HepG2 (cell line): ENCODE data around the gene MAPK6. TPM values are rescaled to one million over a fixed set of nuclear protein-coding genes. Genes with fewer than 3 reads are reported as not detected.

ENCODE experiments used
- ARHGAP35 ChIP-seq: sonication (generic); formaldehyde crosslinking; IDR thresholded peaks from 2 replicates; pipeline ENCODE4 v1.9.0; 2022; ENCODE audit warnings: mild to moderate bottlenecking, inconsistent platforms, moderate library complexity, missing genetic modification reagents, borderline replicate concordance
- ELF3 ChIP-seq: IDR thresholded peaks from 2 replicates; pipeline ENCODE4 v1.6.1; 2016; ENCODE audit warnings: missing genetic modification reagents, missing compliant biosample characterization
- IKZF1 ChIP-seq: fragments of 450-650 bp; IDR thresholded peaks from 2 replicates; pipeline ENCODE4 v1.7.1; 2016
- JARID2 ChIP-seq: sonication (generic); formaldehyde crosslinking; IDR thresholded peaks from 2 replicates; pipeline ENCODE4 v1.8.1; 2023; ENCODE audit warnings: missing genetic modification reagents, inconsistent platforms; ENCODE audit not compliant: insufficient replicate concordance
- MAF1 ChIP-seq: sonication (generic); formaldehyde crosslinking; IDR thresholded peaks from 2 replicates; pipeline ENCODE4 v1.5.0; 2020; ENCODE audit warnings: missing genetic modification reagents, borderline replicate concordance
- MED8 ChIP-seq: sonication (generic); formaldehyde crosslinking; IDR thresholded peaks from 2 replicates; pipeline ENCODE4 v1.8.1; 2023; ENCODE audit warnings: mild to moderate bottlenecking, missing genetic modification reagents; ENCODE audit not compliant: insufficient replicate concordance
- SIX4 ChIP-seq: sonication (generic); formaldehyde crosslinking; IDR thresholded peaks from 2 replicates; pipeline ENCODE4 v1.4.0; 2020; ENCODE audit warnings: missing genetic modification reagents
- SNRNP70 ChIP-seq: fragments of 200-400 bp; formaldehyde crosslinking; IDR thresholded peaks from 2 replicates; pipeline ENCODE4 v1.6.1; 2017; ENCODE audit warnings: mild to moderate bottlenecking, low read depth, low read length, moderate library complexity
- SOX6 ChIP-seq, 2 experiments: fragments of 450-650 bp in 1 of 2; sonication (generic) in 1 of 2; formaldehyde crosslinking in 1 of 2; IDR thresholded peaks; 2 replicates each; pipeline versions ENCODE4 v1.4.0 to v1.6.1; 2017 to 2020; ENCODE audit warnings: antibody characterized with exemption in 1 of 2, mild to moderate bottlenecking in 1 of 2, missing genetic modification reagents in 1 of 2
- SRF ChIP-seq: IDR thresholded peaks from 2 replicates; pipeline ENCODE4 v1.6.1; 2011; ENCODE audit warnings: mild to moderate bottlenecking, low read depth, low read length, moderate library complexity
- U2AF2 ChIP-seq: fragments of 200-400 bp; formaldehyde crosslinking; IDR thresholded peaks from 2 replicates; pipeline ENCODE4 v1.6.1; 2017; ENCODE audit warnings: low read depth, mild to moderate bottlenecking, low read length
- ZNF253 ChIP-seq: sonication (generic); formaldehyde crosslinking; IDR thresholded peaks from 2 replicates; pipeline ENCODE4 v1.8.0; 2022; ENCODE audit warnings: mild to moderate bottlenecking, missing genetic modification reagents, borderline replicate concordance
- ZNF33A ChIP-seq: sonication (generic); formaldehyde crosslinking; IDR thresholded peaks from 2 replicates; pipeline ENCODE4 v1.5.1; 2020; ENCODE audit warnings: missing genetic modification reagents, mild to moderate bottlenecking, moderate library complexity, borderline replicate concordance
- ZNF501 ChIP-seq: sonication (generic); formaldehyde crosslinking; IDR thresholded peaks from 2 replicates; pipeline ENCODE4 v1.5.1; 2020; ENCODE audit warnings: mild to moderate bottlenecking, moderate library complexity, missing genetic modification reagents
- ZNF619 ChIP-seq: sonication (generic); formaldehyde crosslinking; IDR thresholded peaks from 2 replicates; pipeline ENCODE4 v1.4.0; 2020; ENCODE audit warnings: mild to moderate bottlenecking, missing genetic modification reagents
- ZNF883 ChIP-seq: sonication (generic); formaldehyde crosslinking; IDR thresholded peaks from 2 replicates; pipeline ENCODE4 v1.5.1; 2020; ENCODE audit warnings: mild to moderate bottlenecking, missing genetic modification reagents; ENCODE audit errors: not compliant biosample characterization
- ZSCAN21 ChIP-seq: sonication (generic); formaldehyde crosslinking; IDR thresholded peaks from 2 replicates; pipeline ENCODE4 v1.8.0; 2022; ENCODE audit warnings: mild to moderate bottlenecking, missing genetic modification reagents, moderate library complexity, borderline replicate concordance
- ZSCAN30 ChIP-seq: sonication (generic); formaldehyde crosslinking; IDR thresholded peaks from 2 replicates; pipeline ENCODE4 v1.5.0; 2020; ENCODE audit warnings: mild to moderate bottlenecking, missing genetic modification reagents
- polyA plus RNA-seq, 8 experiments: library from polyadenylated mRNA; depleted of rRNA in 3 of 8; stranded (reverse) in 7 of 8; unstranded in 1 of 8; fragments of >200 nt; fragmentation: Illumina TruSeq in 4 of 8; extraction: Trizol in 4 of 8; gene quantifications; 2 replicates each; pipeline versions ENCODE4 v1.2.1 to v1.2.3, GENCODE V29; 2011 to 2016; ENCODE audit warnings: low read depth in 4 of 8, missing spikeins in 1 of 8, mixed read lengths in 1 of 8; ENCODE audit not compliant: insufficient read depth in 1 of 8
- total RNA-seq, 5 experiments: library from RNA; depleted of rRNA; stranded (reverse); fragments of >200 nt; fragmentation: Illumina TruSeq; extraction: Trizol; gene quantifications; 2 replicates each; pipeline ENCODE4 v1.2.3, GENCODE V29; 2016; ENCODE audit warnings: low read depth in 1 of 5
- TF ChIP-seq, protein P1 (sequence below): sonication (generic); formaldehyde crosslinking; conservative IDR thresholded peaks from 2 replicates; pipeline ENCODE4 v1.8.1; 2023; ENCODE audit warnings: missing genetic modification reagents
- TF ChIP-seq, protein P2 (sequence below): sonication (generic); formaldehyde crosslinking; IDR thresholded peaks from 2 replicates; pipeline ENCODE4 v1.4.0; 2020; ENCODE audit warnings: low read depth, mild to moderate bottlenecking, missing genetic modification reagents
- TF ChIP-seq, protein P3 (sequence below): sonication (generic); IDR thresholded peaks from 2 replicates; pipeline ENCODE4 v1.6.1; 2016; ENCODE audit warnings: low read depth, borderline replicate concordance
- TF ChIP-seq, protein P4 (sequence below): sonication (generic); formaldehyde crosslinking; IDR thresholded peaks from 2 replicates; pipeline ENCODE4 v1.4.0; 2020; ENCODE audit warnings: missing genetic modification reagents
- TF ChIP-seq, protein P5 (sequence below): sonication (generic); formaldehyde crosslinking; IDR thresholded peaks from 2 replicates; pipeline ENCODE4 v1.4.0; 2020; ENCODE audit warnings: low read depth, mild to moderate bottlenecking, missing genetic modification reagents

The MAPK6 gene
- total and polyA plus RNA-seq, 2 of the 13 experiments (the other 11 are each of a cell fraction or from before 2014, with no cell fraction given) = 89.5 to 99.7 TPM

DNA sequence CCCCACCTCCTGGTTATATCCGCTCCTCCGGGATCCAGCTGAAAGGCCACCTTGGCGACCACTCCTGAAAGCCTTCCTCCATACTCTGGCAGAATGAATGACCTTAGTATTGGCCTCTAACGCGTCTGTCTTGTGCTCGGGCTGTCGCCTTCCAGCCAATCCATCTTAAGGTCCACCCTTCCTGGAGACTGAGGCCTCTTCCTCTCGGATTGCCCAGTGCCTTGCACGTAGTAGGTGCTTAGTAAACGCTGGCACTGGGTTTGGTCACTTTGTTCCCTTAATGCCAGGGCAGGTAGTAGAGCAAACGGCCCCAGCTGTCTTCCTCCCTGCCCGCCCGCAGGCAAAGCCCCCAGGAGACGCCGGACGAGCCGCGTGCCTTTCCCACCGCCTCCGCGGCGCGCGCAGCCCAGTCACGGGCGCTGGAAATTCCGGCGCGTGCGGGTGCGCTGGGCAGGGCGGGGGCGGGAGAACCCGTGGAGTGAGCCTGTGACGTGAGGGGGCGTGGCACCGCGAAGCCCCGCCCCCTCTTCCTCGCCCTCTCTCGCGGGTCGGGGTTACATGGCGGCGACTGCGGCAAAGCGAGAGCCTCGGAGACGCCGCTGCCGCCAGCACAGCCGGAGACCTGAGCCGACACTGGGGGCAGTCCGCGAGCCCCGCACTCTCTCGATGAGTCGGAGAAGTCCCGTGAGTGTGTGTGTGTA is at the start of gene MAPK6 (continued):
- peak; percentile 98 for TF ChIP-seq ZNF883
- TF ChIP-seq, protein P1, sequence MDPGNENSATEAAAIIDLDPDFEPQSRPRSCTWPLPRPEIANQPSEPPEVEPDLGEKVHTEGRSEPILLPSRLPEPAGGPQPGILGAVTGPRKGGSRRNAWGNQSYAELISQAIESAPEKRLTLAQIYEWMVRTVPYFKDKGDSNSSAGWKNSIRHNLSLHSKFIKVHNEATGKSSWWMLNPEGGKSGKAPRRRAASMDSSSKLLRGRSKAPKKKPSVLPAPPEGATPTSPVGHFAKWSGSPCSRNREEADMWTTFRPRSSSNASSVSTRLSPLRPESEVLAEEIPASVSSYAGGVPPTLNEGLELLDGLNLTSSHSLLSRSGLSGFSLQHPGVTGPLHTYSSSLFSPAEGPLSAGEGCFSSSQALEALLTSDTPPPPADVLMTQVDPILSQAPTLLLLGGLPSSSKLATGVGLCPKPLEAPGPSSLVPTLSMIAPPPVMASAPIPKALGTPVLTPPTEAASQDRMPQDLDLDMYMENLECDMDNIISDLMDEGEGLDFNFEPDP (CRISPR knock-in tag) = no peak
- TF ChIP-seq U2AF2 = no peak
- peak; percentile 80; the same call in 1 of the 2 replicates for TF ChIP-seq ZNF619 (CRISPR knock-in tag)
- TF ChIP-seq SNRNP70 = no peak
- no peak for TF ChIP-seq IKZF1
- no peak for TF ChIP-seq ELF3 (CRISPR knock-in tag)
- no peak for TF ChIP-seq SRF
- TF ChIP-seq ARHGAP35 (CRISPR knock-in tag) = peak; percentile 53; the same call in 1 of the 2 replicates
- no peak for TF ChIP-seq SOX6 (IDR thresholded peaks at IDR 0.05)
- TF ChIP-seq SOX6 (CRISPR knock-in tag; IDR thresholded peaks at IDR 0.05) = peak; percentile 89
- TF ChIP-seq ZSCAN21 (CRISPR knock-in tag) = peak; percentile 79; the same call in 1 of the 2 replicates
- no peak for TF ChIP-seq JARID2 (CRISPR knock-in tag)
- peak; percentile 79 for TF ChIP-seq ZNF501 (CRISPR knock-in tag)
- TF ChIP-seq, protein P2, sequence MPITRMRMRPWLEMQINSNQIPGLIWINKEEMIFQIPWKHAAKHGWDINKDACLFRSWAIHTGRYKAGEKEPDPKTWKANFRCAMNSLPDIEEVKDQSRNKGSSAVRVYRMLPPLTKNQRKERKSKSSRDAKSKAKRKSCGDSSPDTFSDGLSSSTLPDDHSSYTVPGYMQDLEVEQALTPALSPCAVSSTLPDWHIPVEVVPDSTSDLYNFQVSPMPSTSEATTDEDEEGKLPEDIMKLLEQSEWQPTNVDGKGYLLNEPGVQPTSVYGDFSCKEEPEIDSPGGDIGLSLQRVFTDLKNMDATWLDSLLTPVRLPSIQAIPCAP (CRISPR knock-in tag) = no peak
- TF ChIP-seq, protein P3, sequence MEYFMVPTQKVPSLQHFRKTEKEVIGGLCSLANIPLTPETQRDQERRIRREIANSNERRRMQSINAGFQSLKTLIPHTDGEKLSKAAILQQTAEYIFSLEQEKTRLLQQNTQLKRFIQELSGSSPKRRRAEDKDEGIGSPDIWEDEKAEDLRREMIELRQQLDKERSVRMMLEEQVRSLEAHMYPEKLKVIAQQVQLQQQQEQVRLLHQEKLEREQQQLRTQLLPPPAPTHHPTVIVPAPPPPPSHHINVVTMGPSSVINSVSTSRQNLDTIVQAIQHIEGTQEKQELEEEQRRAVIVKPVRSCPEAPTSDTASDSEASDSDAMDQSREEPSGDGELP = peak; percentile 58; the same call in 1 of the 2 replicates
- TF ChIP-seq ZSCAN30 = no peak
- TF ChIP-seq, protein P4, sequence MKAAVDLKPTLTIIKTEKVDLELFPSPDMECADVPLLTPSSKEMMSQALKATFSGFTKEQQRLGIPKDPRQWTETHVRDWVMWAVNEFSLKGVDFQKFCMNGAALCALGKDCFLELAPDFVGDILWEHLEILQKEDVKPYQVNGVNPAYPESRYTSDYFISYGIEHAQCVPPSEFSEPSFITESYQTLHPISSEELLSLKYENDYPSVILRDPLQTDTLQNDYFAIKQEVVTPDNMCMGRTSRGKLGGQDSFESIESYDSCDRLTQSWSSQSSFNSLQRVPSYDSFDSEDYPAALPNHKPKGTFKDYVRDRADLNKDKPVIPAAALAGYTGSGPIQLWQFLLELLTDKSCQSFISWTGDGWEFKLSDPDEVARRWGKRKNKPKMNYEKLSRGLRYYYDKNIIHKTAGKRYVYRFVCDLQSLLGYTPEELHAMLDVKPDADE (CRISPR knock-in tag) = 0 out of 2 replicates have a peak, but pooled peaks have one; percentile 9
- TF ChIP-seq ZNF33A (CRISPR knock-in tag) = no peak
- no peak for TF ChIP-seq MAF1 (CRISPR knock-in tag)
- peak; percentile 86 for TF ChIP-seq MED8 (CRISPR knock-in tag)
- no peak for TF ChIP-seq SIX4 (CRISPR knock-in tag)
- TF ChIP-seq, protein P5, sequence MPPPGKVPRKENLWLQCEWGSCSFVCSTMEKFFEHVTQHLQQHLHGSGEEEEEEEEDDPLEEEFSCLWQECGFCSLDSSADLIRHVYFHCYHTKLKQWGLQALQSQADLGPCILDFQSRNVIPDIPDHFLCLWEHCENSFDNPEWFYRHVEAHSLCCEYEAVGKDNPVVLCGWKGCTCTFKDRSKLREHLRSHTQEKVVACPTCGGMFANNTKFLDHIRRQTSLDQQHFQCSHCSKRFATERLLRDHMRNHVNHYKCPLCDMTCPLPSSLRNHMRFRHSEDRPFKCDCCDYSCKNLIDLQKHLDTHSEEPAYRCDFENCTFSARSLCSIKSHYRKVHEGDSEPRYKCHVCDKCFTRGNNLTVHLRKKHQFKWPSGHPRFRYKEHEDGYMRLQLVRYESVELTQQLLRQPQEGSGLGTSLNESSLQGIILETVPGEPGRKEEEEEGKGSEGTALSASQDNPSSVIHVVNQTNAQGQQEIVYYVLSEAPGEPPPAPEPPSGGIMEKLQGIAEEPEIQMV (CRISPR knock-in tag) = peak; percentile 86
- TF ChIP-seq ZNF253 (CRISPR knock-in tag) = no peak; the same call in 1 of the 2 replicates
